CD4-positive, CD25-positive, alpha-beta regulatory T cell (primary cell): ENCODE data around the gene ZNF77. TPM values are rescaled to one million over a fixed set of nuclear protein-coding genes. Genes with fewer than 3 reads are reported as not detected.

ENCODE experiments used
- ATAC-seq, 2 donors: fragments of 150-1000 bp; cut with Tn5 transposase; one replicate each; pipeline ENCODE4 v1.10.0; 2021; ENCODE audit warnings: low read depth in 2 of 2, moderate number of reproducible peaks in 2 of 2, moderate library complexity in 1 of 2
- DNase-seq, 3 donors: peaks; one replicate each; pipeline versions ENCODE4 v3.0.0 to v3.0.0-alpha.2; 2012 to 2022; ENCODE audit warnings: mixed read lengths in 1 of 3
- H3K27ac ChIP-seq: one replicate; pipeline ENCODE4 v1.7.0; 2013; ENCODE audit warnings: mild to moderate bottlenecking, low read length; ENCODE audit not compliant: insufficient read depth, poor library complexity, severe bottlenecking
- H3K27me3 ChIP-seq: one replicate; pipeline ENCODE4 v1.7.0; 2013; ENCODE audit warnings: low read length; ENCODE audit not compliant: control insufficient read depth, insufficient read depth
- H3K36me3 ChIP-seq: one replicate; pipeline ENCODE4 v1.7.0; 2013; ENCODE audit warnings: mild to moderate bottlenecking, low read length, moderate library complexity; ENCODE audit not compliant: control insufficient read depth, insufficient read depth
- H3K4me1 ChIP-seq: 2 replicates; pipeline ENCODE4 v1.7.0; 2013; ENCODE audit warnings: mild to moderate bottlenecking, low read length; ENCODE audit not compliant: insufficient read depth, control insufficient read depth, poor library complexity, severe bottlenecking
- H3K4me3 ChIP-seq: one replicate; pipeline ENCODE4 v1.7.0; 2013; ENCODE audit warnings: low read depth, mild to moderate bottlenecking, low read length, moderate library complexity
- H3K9me3 ChIP-seq, 2 experiments: 1 replicate in 1 of 2; 2 replicates in 1 of 2; pipeline ENCODE4 v1.7.0; 2013; ENCODE audit warnings: low read length in 2 of 2, mild to moderate bottlenecking in 1 of 2, moderate library complexity in 1 of 2; ENCODE audit not compliant: control insufficient read depth in 2 of 2
- H3K27ac Mint-ChIP-seq, 3 donors: one replicate each; pipeline ENCODE4 v1.8.0; 2020 to 2022; ENCODE audit warnings: mild to moderate bottlenecking in 3 of 3, mixed read lengths in 3 of 3, moderate library complexity in 2 of 3
- H3K27me3 Mint-ChIP-seq: one replicate; pipeline ENCODE4 v1.8.0; 2022; ENCODE audit warnings: mild to moderate bottlenecking, mixed read lengths
- H3K36me3 Mint-ChIP-seq: one replicate; pipeline ENCODE4 v1.8.0; 2020; ENCODE audit warnings: mixed read lengths
- H3K4me1 Mint-ChIP-seq, 4 donors: one replicate each; pipeline ENCODE4 v1.8.0; 2020 to 2022; ENCODE audit warnings: mixed read lengths in 4 of 4, mild to moderate bottlenecking in 1 of 4
- H3K4me3 Mint-ChIP-seq, 4 donors: one replicate each; pipeline ENCODE4 v1.8.0; 2020 to 2022; ENCODE audit warnings: mild to moderate bottlenecking in 4 of 4, mixed read lengths in 4 of 4, moderate library complexity in 3 of 4
- H3K9me3 Mint-ChIP-seq, 7 donors: one replicate each; pipeline ENCODE4 v1.8.0; 2020 to 2022; ENCODE audit warnings: mixed read lengths in 7 of 7, mild to moderate bottlenecking in 3 of 7, moderate library complexity in 2 of 7
- polyA plus RNA-seq, 4 donors: library from polyadenylated mRNA; unstranded; fragments of 300-500 nt; fragmentation: Illumina TruSeq; gene quantifications; one replicate each; pipeline ENCODE4 v1.2.3, GENCODE V29; 2021
- total RNA-seq: library from RNA; stranded (reverse); gene quantifications from one replicate; pipeline ENCODE4 v1.2.3, GENCODE V29; 2022

ZNF77 gene
- total and polyA plus RNA-seq, 5 donors from 2014 or later, result 0.48 to 3.0 (median 2.4) TPM

DNA sequence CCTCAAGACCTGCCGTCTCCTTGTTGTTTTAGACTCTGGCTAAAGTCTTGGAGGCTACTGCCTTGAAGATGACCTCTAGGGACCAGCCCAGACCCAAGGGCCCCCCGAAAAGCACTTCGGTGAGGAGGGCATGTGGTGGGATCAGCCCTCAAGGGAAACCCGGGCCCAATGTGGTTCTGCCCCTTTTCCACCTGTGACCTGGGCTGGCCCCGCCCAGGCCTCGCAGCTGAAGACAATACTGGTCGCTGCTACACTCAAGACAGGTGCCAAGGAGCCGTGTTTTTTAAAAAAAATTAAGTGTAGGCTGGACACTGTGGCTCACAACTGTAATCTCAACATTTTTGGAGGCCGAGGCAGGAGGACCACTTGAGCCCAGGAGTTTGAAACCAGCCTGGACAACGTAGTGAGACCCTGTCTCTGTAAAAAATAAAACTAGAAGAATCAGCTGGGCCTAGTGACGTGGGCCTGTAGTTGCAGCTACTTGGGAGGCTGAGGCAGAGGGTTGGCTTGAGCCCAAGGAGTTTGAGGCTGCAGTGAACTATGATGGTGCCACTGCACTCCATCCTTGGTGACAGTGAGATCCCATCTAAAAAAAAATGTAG is 33.5 kb upstream of the ZNF77 start:
- H3K9me3 Mint-ChIP-seq, result no peaks in the 10 kb centered on the region
- ATAC-seq (no peak), DNase-seq (no peak)
- peak overlapping the region in 1 of 4 donors; percentile 77 for H3K4me3 Mint-ChIP-seq
- H3K27me3 Mint-ChIP-seq, result peaks cover 10% of the 10 kb centered on the region
- peaks cover 0 to 24% (median 14%) of the 10 kb centered on the region in 4 donors for H3K4me1 Mint-ChIP-seq
- Histone ChIP-seq H3K36me3 (no peaks in the 10 kb centered on the region), H3K9me3 (no peaks in the 10 kb centered on the region), H3K4me1 (peaks cover 15% of the 10 kb centered on the region), H3K4me3 (no peak overlapping the region), H3K27me3 (no peaks in the 10 kb centered on the region), H3K27ac (no peak overlapping the region)
- H3K27ac Mint-ChIP-seq, result peak overlapping the region in 1 of 3 donors; percentile 76
- no peaks in the 10 kb centered on the region for H3K36me3 Mint-ChIP-seq

GRCh38 chr19:2977746-2978138 is 33.0 kb upstream of the ZNF77 start:
- Histone ChIP-seq H3K9me3 (no peaks in the 10 kb centered on the region), H3K27ac (no peak overlapping the region), H3K4me3 (no peak overlapping the region), H3K4me1 (peaks cover 15% of the 10 kb centered on the region), H3K36me3 (no peaks in the 10 kb centered on the region), H3K27me3 (no peaks in the 10 kb centered on the region)
- ATAC-seq (no peak), DNase-seq (no peak)
- H3K9me3 Mint-ChIP-seq, result no peaks in the 10 kb centered on the region
- H3K27ac Mint-ChIP-seq, result peak overlapping the region in 2 of 3 donors; percentile 76 to 91
- H3K4me3 Mint-ChIP-seq, result peak overlapping the region in 3 of 4 donors; percentile 65 to 94 (median 77)
- peaks cover 0 to 22% (median 11%) of the 10 kb centered on the region in 4 donors for H3K4me1 Mint-ChIP-seq
- no peaks in the 10 kb centered on the region for H3K36me3 Mint-ChIP-seq
- peaks cover 5% of the 10 kb centered on the region for H3K27me3 Mint-ChIP-seq

- Mint-ChIP-seq H3K36me3 (no peaks in the 10 kb centered on the region), H3K27me3 (peaks cover 5% of the 10 kb centered on the region), H3K27ac (peak within 1 kb of the TSS; percentile 87 to 91 (median 91)), H3K4me1 (peaks cover 0 to 22% (median 11%) of the 10 kb centered on the region in 4 donors), H3K4me3 (peak within 1 kb of the TSS; percentile 77 to 98 (median 94)), H3K9me3 (no peaks in the 10 kb centered on the region)
- H3K27ac ChIP-seq, result no peak within 1 kb of the TSS
- H3K36me3 ChIP-seq, result no peaks in the 10 kb centered on the region
- H3K9me3 ChIP-seq, result no peaks in the 10 kb centered on the region
- peak; percentile 88 to 96 (median 93) for DNase-seq
- peak within 1 kb of the TSS; percentile 88 for H3K4me3 ChIP-seq
- no peaks in the 10 kb centered on the region for H3K27me3 ChIP-seq
- H3K4me1 ChIP-seq, result peaks cover 15% of the 10 kb centered on the region
- peak; percentile 99 for ATAC-seq
Measured at GRCh38 chr19:2977001-2977745, 32.4 kb upstream of the ZNF77 start, which contains the start of gene TLE6. Gene TLE6, plus strand, starts transcription at chr19:2977564. Its CDS starts 670 bp downstream, at chr19:2978234.

DNA sequence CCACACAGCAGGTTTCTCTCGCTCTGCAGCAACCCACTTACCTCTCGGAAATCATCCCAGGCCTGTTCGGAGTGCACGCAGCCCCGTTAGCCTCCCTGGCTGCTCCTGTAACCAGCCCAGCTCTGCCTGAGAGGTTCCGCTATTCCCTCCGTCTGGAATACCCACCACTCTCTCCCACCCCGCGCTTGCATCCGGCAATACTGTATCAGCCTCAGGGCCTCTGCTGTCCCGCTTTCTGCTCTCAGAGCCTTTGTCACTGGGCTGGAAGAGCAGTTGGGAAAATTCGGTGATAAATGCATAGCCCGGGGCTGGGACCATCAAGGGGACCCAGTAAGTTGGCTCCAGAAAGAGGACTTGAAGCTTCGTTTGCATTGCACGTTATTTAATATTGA is 31.8 kb upstream of the ZNF77 start:
- H3K36me3 Mint-ChIP-seq, result no peaks in the 10 kb centered on the region
- H3K27me3 ChIP-seq, result no peaks in the 10 kb centered on the region
- H3K9me3 ChIP-seq, result no peaks in the 10 kb centered on the region
- no peaks in the 10 kb centered on the region for H3K36me3 ChIP-seq
- H3K27ac Mint-ChIP-seq, result peak overlapping the region in 2 of 3 donors; percentile 87 to 91
- H3K27me3 Mint-ChIP-seq, result peaks cover 5% of the 10 kb centered on the region
- H3K4me3 ChIP-seq, result peak overlapping the region; percentile 88
- peak overlapping the region; percentile 74 to 98 (median 94) for H3K4me3 Mint-ChIP-seq
- H3K27ac ChIP-seq, result no peak overlapping the region
- H3K4me1 Mint-ChIP-seq, result peaks cover 0 to 22% (median 11%) of the 10 kb centered on the region in 4 donors
- H3K9me3 Mint-ChIP-seq, result no peaks in the 10 kb centered on the region
- ATAC-seq, result no peak
- peaks cover 15% of the 10 kb centered on the region for H3K4me1 ChIP-seq
- DNase-seq, result no peak

DNA sequence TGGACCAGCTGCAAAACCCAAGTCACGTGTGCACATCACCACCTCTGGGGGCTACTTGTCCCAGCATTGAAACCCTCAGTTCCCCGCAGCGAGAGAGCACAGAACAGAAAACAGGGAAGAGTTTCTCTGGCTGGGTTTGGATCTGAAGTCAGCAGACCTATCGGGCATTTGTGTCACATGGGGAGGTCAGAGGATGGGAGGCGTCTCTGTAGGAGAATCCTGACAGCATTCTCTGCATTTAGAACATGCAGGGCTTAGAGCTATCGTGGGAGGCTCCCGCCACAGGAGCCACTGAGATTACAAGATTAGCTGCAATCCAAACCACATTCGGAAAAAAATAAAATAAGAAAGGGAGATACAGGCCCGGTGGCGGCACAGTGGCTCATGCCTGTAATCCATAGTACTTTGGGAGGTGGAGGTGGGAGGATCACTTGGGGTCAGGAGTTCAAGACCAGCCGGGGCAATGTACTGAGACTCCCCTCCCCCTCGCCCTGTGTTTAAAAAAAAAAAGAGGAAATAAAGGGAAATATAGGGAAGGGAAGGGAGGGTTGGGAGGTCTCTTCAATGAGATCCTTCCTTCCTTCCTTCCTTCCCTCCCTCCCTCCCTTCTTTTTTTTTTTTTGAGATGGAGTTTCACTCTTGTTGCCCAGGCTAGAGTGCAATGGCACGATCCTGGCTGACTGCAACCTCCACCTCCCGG is 29.7 kb upstream of the ZNF77 start:
- H3K36me3 ChIP-seq, result no peaks in the 10 kb centered on the region
- Mint-ChIP-seq H3K36me3 (no peaks in the 10 kb centered on the region), H3K4me3 (peak overlapping the region in 2 of 4 donors; percentile 51 to 61), H3K9me3 (no peaks in the 10 kb centered on the region), H3K4me1 (peaks cover 0 to 22% (median 11%) of the 10 kb centered on the region in 4 donors), H3K27ac (no peak overlapping the region), H3K27me3 (peaks cover 5% of the 10 kb centered on the region)
- peaks cover 15% of the 10 kb centered on the region for H3K4me1 ChIP-seq
- H3K27me3 ChIP-seq, result no peaks in the 10 kb centered on the region
- H3K4me3 ChIP-seq, result no peak overlapping the region
- DNase-seq (no peak), ATAC-seq (no peak)
- no peak overlapping the region for H3K27ac ChIP-seq
- no peaks in the 10 kb centered on the region for H3K9me3 ChIP-seq

DNA sequence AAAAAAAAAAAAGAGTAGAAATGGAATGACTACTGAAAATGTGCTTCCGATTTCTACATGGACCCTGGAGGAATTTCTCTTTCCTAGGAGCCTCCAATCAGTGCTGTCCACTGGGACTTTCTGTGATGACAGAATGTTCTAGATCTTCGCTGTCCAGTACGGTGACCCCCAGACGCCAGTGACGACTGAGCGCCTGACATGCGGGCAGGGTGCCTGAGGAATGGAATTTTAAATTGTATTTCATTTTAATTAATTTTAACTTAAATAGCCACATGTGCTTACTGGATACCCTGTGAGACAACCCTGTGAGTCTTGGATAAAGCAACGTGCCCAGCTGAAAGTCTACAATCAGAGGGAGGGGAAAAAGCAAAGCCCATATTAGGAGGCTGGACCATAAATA is 28.5 kb upstream of the ZNF77 start:
- no peak for DNase-seq
- Histone ChIP-seq H3K4me3 (no peak overlapping the region), H3K27ac (no peak overlapping the region), H3K4me1 (peaks cover 15% of the 10 kb centered on the region), H3K9me3 (no peaks in the 10 kb centered on the region), H3K27me3 (no peaks in the 10 kb centered on the region), H3K36me3 (no peaks in the 10 kb centered on the region)
- Mint-ChIP-seq H3K36me3 (no peaks in the 10 kb centered on the region), H3K4me3 (peak overlapping the region in 1 of 4 donors; percentile 23), H3K27ac (no peak overlapping the region), H3K9me3 (no peaks in the 10 kb centered on the region), H3K4me1 (peaks cover 0 to 22% (median 11%) of the 10 kb centered on the region in 4 donors), H3K27me3 (peaks cover 5% of the 10 kb centered on the region)
- ATAC-seq, result no peak

GRCh38 chr19:2970201-2970835 is 25.5 kb upstream of the ZNF77 start:
- ATAC-seq (no peak), DNase-seq (no peak)
- Histone ChIP-seq H3K36me3 (no peaks in the 10 kb centered on the region), H3K9me3 (no peaks in the 10 kb centered on the region), H3K27me3 (no peaks in the 10 kb centered on the region), H3K4me1 (no peaks in the 10 kb centered on the region), H3K27ac (no peak overlapping the region), H3K4me3 (no peak overlapping the region)
- Mint-ChIP-seq H3K4me3 (no peak overlapping the region), H3K9me3 (no peaks in the 10 kb centered on the region), H3K36me3 (no peaks in the 10 kb centered on the region), H3K4me1 (peaks cover 0 to 5% (median 3%) of the 10 kb centered on the region in 4 donors), H3K27me3 (no peaks in the 10 kb centered on the region), H3K27ac (no peak overlapping the region)
